RCC 7860 (cell line): ENCODE results near the gene RASA3.
"Not testable (repeated sequence)": the region's sequence is repeated elsewhere in the genome, so short reads cannot be mapped to it uniquely, and the experiment has no call there.

Source experiments
- DNase-seq: peaks from one replicate; pipeline ENCODE4 v3.0.0-alpha.2; 2015; ENCODE audit warnings: low spot score
- FAIRE-seq: peaks from 2 replicates; lab custom pipeline; 2012; peaks lifted over from hg19 to GRCh38; lab: Jason Lieb, UNC

RASA3 gene

GRCh38 chr13:114115796-114116195, 16.6 kb downstream of the RASA3 start:
- no peak for DNase-seq
- FAIRE-seq: no peak

GRCh38 chr13:114115191-114115671, 17.2 kb downstream of the RASA3 start:
- FAIRE-seq: peak; percentile 82
- DNase-seq: peak; percentile 93

- DNase-seq, FAIRE-seq: not testable (repeated sequence)
Measured at GRCh38 chr13:114114666-114115065, 17.8 kb downstream of the RASA3 start.

GRCh38 chr13:114114006-114114640, 18.3 kb downstream of the RASA3 start:
- no peak for FAIRE-seq

GRCh38 chr13:114113395-114113794, 19.0 kb downstream of the RASA3 start:
- not testable (repeated sequence) for DNase-seq, FAIRE-seq

More at GRCh38 chr13:114114006-114114640, 18.3 kb downstream of the RASA3 start:
- DNase-seq: no peak

GRCh38 chr13:114112826-114113322, 19.5 kb downstream of the RASA3 start:
- no peak for FAIRE-seq
- no peak for DNase-seq

- no peak for FAIRE-seq
- no peak for DNase-seq
Measured at GRCh38 chr13:114112231-114112825, 20.1 kb downstream of the RASA3 start.

- DNase-seq (no peak), FAIRE-seq (no peak)
Measured at GRCh38 chr13:114111577-114111976, 20.8 kb downstream of the RASA3 start.

- DNase-seq, FAIRE-seq: not testable (repeated sequence)
Measured at GRCh38 chr13:114110830-114111189, 21.6 kb downstream of the RASA3 start.

- no peak for FAIRE-seq
Measured at GRCh38 chr13:114110091-114110829, 22.2 kb downstream of the RASA3 start.

GRCh38 chr13:114109641-114110041, 22.8 kb downstream of the RASA3 start:
- no peak for DNase-seq
- FAIRE-seq: no peak

More at GRCh38 chr13:114110091-114110829, 22.2 kb downstream of the RASA3 start:
- no peak for DNase-seq

- no peak for FAIRE-seq
- DNase-seq: no peak
Measured at GRCh38 chr13:114108894-114109293, 23.5 kb downstream of the RASA3 start.

GRCh38 chr13:114108141-114108761, 24.2 kb downstream of the RASA3 start:
- DNase-seq (no peak), FAIRE-seq (no peak)

GRCh38 chr13:114107686-114108081, 24.7 kb downstream of the RASA3 start:
- FAIRE-seq: no peak
- DNase-seq: no peak

- FAIRE-seq (no peak), DNase-seq (no peak)
Measured at GRCh38 chr13:114106991-114107685, 25.3 kb downstream of the RASA3 start.

- no peak for FAIRE-seq
- no peak for DNase-seq
Measured at GRCh38 chr13:114106526-114106925, 25.9 kb downstream of the RASA3 start.

- FAIRE-seq (no peak), DNase-seq (no peak)
Measured at GRCh38 chr13:114105521-114106225, 26.8 kb downstream of the RASA3 start.

- FAIRE-seq (no peak), DNase-seq (no peak)
Measured at GRCh38 chr13:114104655-114105520, 27.5 kb downstream of the RASA3 start.
